Measurements from ENCODE around the gene GPI.
A peak's percentile ranks its signal among the peaks of the same experiment; 100 is the strongest.
"Not testable (repeated sequence)": the region's sequence is repeated elsewhere in the genome, so short reads cannot be mapped to it uniquely, and the experiment has no call there.

GPI gene

GRCh38 chr19:34368338-34368737, 3.3 kb downstream of the GPI start:
- DNase-seq, result no peak

GRCh38 chr19:34369166-34369565, 4.2 kb downstream of the GPI start:
- not testable (repeated sequence) for DNase-seq

GRCh38 chr19:34370117-34370516, 5.1 kb downstream of the GPI start:
- DNase-seq, result no peak

GRCh38 chr19:34370983-34371382, 6.0 kb downstream of the GPI start:
- DNase-seq, result no peak

DNA sequence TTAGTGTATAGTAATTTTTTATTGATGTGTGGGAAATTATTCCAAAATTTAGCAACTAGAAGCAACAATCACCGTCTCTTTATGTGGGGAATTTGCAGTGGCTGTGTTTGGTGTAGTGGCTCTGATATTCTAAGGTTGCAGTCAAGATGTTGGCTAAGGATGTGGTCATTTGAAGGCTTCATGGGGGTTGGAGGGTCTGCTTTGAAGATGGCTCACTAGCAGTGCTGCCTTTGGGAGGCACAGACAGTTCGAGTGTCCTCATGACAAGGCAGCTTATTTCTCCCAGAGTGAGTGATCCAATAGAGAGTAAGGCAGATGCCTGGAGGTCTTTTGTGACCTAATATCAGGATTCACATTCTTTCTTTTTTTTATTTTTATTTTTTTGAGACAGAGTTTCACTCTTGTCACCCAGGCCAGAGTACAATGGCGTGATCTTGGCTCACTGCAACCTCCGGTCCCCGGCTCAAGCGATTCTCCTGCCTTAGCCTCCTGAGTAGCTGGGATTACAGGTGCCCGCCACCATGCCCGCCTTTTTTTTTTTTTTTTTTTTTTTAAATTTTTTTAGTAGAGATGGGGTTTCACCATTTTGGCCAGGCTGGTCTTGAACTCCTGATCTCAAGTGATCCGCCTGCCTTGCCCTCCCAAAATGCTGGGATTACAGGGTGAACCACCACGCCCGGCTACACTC, 8.7 kb downstream of the GPI start:
- no peak for DNase-seq

DNA sequence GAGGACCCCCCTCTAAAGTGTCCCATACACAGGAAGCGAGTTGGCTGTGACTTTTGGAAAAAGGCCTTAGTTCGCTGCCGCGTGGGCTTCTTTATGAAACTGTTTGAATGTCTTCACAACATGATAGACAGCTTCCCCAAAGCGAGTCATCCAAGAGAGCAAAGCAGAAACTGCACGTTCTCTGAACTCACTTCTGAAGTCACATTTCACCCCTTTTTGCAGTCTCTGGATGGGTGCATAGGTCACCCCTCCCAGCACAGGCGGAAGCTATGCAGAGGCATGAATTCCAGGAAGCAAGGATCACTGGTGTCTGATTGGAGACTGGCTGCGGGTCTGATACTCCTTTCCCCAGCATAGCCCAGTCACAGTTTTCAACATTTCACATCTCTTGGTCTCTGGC, 10.6 kb downstream of the GPI start:
- no peak for DNase-seq

GRCh38 chr19:34380639-34381241, 15.7 kb downstream of the GPI start:
- DNase-seq, result no peak

DNA sequence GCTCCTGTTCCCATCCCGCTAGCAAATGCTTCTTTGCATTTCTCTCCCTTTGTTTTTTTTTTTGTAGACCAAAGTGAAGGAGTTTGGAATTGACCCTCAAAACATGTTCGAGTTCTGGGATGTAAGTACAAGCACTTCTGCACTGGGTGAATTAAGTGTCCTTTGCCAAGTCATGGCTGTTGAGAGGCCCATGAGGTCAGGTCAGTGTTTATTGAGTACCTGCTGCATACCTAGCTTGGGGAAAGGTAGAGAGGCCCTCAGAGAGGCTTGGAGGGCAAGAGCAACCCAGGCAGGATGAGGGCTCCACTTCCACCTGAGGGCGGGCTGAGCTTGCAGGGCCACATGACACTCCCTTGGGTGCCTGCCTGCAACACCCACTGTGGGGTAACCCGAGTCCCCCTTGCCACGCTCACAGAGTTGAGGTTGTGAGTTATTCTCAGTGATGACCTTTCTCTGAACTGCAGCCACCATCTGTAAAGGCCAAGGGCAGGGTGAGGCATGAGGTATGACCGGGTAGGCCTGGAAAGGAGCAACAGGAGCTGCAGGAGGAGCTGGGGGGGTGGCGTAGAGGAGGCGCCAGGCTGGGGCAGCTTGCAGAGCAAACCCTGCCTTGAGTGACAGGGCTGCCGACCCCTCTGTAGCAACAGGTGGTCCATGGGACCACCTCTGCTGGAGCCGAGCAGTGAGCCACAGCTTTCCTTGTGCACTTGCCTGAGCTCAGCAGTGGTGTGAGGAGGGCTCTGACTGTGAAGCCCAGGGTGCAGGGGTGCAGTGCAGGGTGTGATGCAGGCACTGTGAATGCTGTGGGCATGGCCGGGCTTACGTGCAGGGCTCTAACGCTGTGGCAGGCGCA, 16.6 kb downstream of the GPI start:
- DNase-seq, result no peak

DNA sequence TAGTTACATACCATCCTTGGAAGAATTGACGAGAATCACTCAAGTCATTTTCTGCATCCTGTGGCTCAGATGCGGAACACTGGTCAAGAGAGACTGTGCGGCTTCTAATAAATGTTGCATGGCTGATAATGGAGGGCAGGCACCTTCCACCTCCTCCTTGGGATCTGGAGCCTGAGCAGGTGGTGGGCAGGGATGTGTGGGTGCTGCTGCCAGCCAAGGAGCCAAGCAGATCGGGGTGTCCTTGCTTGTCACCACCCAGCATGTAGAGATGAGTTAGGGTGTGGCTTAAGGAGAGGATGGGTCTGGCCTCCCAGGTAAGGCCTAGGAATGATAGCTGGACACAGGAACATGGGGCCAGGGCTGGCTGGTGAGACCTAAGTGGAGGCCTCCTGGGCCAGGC, 17.5 kb downstream of the GPI start:
- no peak for DNase-seq

DNA sequence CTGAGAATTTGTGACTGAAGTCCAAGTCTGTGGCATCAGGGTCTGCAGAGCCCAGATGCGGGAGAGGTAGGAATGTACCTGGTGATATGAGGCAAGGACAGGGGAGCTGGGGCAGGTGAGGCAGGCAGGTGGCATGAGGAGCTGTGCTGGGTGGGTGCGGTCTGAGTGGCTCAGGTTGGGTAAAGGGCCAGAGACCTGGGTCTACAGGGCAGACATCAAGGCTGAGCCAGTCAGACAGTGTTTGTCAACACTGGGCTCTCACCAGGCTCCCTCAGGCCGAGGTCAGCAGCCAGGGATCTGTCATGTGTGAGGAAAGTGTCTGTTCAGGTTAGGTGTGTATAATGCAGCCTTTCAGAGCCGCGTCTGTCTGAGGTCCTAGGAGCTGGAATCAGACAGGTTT, 18.6 kb downstream of the GPI start:
- no peak for DNase-seq

DNA sequence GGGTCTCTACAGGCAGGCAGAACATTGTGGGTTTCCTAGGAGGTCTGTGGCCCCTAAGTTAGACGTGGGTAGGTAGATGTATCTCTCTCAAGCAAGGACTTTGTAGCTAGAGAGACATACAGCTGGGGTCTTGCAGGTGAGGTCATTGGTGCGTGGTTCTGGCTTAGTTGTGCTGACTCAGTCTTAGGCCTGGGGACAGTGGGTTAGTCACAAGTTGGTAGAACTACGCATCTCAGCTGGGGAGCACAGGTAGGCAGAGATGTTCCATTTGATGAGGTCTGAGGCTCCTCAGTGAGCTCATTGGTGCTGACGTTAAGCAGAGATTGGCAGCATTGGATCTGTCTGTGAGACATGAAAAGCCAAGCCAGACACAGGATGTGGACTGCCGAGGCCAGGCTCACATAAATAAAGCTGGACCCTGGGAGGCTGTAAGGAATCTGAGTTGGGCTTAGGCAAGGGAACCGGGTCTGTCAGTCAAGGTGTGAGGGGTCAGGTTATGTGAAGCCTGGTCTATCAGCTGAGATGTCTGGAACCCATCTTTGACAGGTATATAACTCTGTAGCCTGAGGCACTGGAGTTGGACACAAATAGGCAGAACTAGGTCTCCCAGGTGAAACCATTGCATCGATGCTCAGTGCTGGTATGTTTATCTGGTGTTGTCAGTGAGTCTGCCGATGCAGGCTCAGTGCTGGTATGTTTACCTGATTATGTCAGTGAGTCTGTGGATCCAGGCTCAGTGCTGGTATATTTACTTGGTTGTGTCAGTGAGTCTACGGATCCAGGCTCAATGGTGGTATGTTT, 21.8 kb downstream of the GPI start:
- DNase-seq, result no peak

- DNase-seq, result no peak
Observed at GRCh38 chr19:34387446-34387810, 22.4 kb downstream of the GPI start.

DNA sequence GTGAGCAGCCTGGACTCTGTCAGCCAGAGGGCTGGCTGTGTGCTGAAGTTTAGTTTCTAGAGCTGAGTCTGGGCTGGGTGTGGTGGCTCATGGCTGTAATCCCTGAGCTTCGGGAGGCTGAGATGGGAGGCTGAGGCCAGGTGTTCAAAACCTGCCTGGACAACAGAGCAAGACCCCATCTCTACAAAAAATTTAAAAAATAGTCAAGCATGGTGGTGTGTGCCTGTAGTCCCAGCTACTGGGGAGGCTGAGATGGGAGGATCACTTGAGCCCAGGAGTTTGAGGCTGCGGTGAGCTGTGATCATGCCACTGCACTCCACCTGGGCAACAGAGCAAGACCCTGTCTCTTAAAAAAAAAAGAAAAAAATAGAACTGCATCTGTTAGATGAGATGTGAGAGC, 23.7 kb downstream of the GPI start:
- not testable (repeated sequence) for DNase-seq

- no peak for DNase-seq
Observed at GRCh38 chr19:34391813-34392212, 26.8 kb downstream of the GPI start.

DNA sequence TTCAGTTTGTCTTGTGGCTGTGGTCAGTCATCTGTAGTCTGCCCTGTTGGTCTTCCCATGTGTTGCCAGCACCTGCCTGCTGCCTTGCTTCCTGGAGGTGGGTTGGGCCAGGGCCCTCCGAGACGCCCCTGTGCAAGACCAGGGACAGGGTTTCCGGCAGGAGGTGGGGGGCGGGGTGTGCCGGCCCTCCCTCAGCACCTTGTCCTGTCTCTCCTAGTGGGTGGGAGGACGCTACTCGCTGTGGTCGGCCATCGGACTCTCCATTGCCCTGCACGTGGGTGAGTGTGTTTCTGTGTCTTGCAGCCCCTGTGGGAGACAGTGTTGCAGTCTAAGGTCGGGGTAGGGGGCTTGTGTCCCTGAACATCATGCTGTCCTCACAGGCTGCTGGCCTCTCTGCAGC, 28.0 kb downstream of the GPI start:
- no peak for DNase-seq

DNA sequence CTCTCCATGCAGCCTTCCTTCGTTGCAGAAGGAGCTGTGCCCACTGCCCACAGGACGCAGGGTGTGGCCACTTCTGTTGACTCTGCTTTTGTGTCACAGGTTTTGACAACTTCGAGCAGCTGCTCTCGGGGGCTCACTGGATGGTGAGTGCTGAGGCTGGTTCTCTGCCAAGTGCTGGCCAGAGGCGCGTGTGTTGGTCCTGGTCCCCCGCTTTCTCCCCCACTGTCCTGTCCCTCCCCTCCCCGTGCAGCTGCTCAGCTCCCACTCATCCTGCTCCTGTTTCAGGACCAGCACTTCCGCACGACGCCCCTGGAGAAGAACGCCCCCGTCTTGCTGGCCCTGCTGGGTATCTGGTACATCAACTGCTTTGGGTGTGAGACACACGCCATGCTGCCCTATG, 28.6 kb downstream of the GPI start:
- no peak for DNase-seq

DNA sequence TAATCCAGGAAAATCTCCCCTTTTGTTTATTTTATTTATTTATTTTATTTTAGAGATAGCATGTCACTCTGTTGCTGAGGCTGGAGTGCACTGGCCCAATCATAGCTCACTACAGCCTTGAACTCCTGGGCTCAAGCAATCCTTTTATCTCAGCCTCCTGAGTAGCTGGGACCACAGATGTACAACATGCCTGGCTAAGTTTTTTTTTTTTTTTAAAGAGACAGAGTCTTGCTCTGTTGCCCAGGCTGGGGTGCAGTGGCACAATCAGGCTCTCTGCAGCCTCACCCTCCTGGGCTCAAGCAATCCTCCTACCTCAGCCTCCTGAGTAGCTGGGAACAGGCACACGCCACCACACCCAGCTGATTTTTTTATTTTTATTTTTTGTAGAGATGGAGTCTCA, 32.9 kb downstream of the GPI start:
- no peak for DNase-seq

- DNase-seq, result no peak
Observed at GRCh38 chr19:34399886-34400285, 34.9 kb downstream of the GPI start.

DNA sequence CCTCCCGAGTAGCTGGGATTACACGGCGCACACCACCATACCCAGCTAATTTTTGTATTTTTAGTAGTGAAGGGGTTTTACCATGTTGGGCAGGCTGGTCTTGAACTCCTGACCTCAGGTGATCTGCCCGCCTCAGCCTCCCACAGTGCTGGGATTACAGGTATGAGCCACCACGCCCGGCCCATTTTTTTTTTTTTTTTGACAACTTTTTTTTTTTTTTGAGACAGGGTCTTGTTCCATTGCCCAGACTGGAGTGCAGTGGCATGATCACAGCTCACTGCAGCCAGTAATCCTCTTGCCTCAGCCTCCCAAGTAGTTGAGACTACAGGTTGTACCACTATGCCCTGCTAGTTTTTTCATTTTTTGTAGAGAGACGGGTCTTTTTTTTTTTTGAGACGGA, 35.8 kb downstream of the GPI start:
- DNase-seq, result not testable (repeated sequence)

DNA sequence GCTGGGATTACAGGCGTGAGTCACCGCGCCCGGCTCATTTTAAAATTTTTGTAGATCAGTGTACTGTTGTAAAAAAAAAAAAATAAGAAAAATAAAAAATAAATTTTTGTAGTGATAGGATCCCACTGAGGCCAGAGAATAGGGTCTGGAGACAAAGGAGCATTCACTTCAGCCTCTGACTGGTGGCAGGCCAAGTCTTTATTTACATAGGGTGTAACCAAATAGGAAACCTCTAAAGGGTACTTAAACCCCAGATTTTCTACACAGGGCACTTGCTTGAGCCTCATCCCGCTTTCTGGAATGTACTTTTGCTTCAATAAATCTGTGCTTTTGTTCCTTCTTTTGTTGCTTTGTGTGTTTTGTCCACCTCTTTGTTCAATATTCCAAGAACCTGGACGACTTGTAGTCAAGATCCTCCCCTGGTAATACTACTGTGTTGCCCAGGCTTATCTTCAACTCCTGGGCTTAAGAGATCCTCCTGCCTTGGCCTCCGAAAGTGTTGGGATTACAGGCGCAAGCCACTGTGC, 37.1 kb downstream of the GPI start:
- no peak for DNase-seq

- DNase-seq, result no peak
Observed at GRCh38 chr19:34403784-34404108, 38.8 kb downstream of the GPI start.

DNA sequence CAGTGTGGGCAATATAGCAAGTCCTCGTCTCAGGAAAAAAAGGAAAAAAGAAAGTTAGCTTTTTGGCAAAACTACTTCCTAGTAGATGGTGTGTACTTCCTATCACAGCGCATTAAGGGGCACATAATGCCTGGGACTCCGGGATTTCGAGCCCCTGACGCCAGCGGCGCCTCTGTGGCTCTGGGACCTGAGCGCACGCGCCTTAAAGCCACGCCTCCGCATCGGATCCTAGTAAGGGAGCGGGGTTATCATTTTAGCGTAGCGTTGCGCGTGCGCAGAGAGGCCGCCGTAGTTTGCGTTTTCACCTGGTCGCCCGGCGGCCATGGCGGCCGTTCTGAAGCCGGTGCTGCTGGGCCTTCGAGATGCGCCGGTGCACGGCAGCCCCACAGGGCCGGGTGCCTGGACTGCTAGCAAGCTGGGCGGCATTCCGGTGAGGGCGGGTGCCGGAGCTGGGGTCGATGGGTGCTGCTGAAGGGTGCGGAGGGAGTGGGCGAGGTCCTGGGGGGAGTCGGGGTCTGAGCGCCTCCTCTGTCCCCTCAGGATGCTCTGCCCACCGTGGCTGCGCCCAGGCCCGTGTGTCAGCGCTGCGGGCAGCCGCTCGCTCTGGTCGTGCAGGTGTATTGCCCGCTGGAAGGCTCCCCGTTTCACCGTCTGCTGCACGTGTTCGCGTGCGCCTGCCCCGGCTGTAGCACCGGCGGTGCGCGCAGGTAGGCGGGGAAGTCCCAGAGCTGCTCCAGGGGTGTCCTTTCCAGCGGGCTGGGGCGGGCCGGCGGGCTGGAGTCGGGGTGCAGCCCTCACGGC, 39.3 kb downstream of the GPI start, which contains the start of gene PDCD2L:
Gene PDCD2L, plus strand, starts transcription at position 291 of the 801 bp plus-strand sequence. Its CDS starts 32 bp downstream, at position 323.
- peak; percentile 86 to 93 (median 88) for DNase-seq
